ENCODE measurements around the gene GMEB2. TPM values are rescaled to one million over a fixed set of nuclear protein-coding genes. Genes with fewer than 3 reads are reported as not detected.
"Not testable (repeated sequence)": the region's sequence is repeated elsewhere in the genome, so short reads cannot be mapped to it uniquely, and the experiment has no call there.

GMEB2 gene
- total RNA-seq, 2 experiments from 2014 or later, result 16.2 to 16.3 TPM

GRCh38 chr20:63612276-63612931 is 14.5 kb downstream of the GMEB2 start:
- Mint-ChIP-seq H3K4me1 (ENCODE audit: low read depth) (no peaks in the 10 kb centered on the region), H3K36me3 (ENCODE audit: low read depth) (peaks cover 9% of the 10 kb centered on the region), H3K9me3 (no peaks in the 10 kb centered on the region), H3K27ac (no peak overlapping the region), H3K27me3 (no peaks in the 10 kb centered on the region), H3K4me3 (no peak overlapping the region)
- no peak for DNase-seq
- intact Hi-C loops (cut with micrococcal nuclease), result no loop called here
- ATAC-seq, result no peak
- POLR2A ChIA-PET, result interaction anchor here (0.6 to 1.0 kb wide), 2 partner anchors 39 to 878 kb away, joined by 3 read pairs; no protein-coding TSS in a partner anchor
- CTCF ChIA-PET, result interaction anchor here (0.7 kb wide), 1 partner anchor 139 kb away, joined by 3 read pairs; no protein-coding TSS in a partner anchor
- no peak for TF ChIP-seq CTCF (IDR thresholded peaks at IDR 0.05)

GRCh38 chr20:63611646-63612045 is 15.3 kb downstream of the GMEB2 start:
- ATAC-seq (no peak), DNase-seq (no peak)
- no peaks in the 10 kb centered on the region for H3K9me3 Mint-ChIP-seq
- peaks cover 13% of the 10 kb centered on the region for H3K36me3 Mint-ChIP-seq (ENCODE audit: low read depth)
- intact Hi-C loops (cut with micrococcal nuclease), result no loop called here
- ChIA-PET CTCF (no interaction called here), POLR2A (interaction anchor here (0.6 kb wide), 1 partner anchor 877 kb away, joined by 3 read pairs; no protein-coding TSS in a partner anchor)
- no peak for TF ChIP-seq CTCF (IDR thresholded peaks at IDR 0.05)
- H3K27me3 Mint-ChIP-seq, result no peaks in the 10 kb centered on the region
- no peak overlapping the region for H3K4me3 Mint-ChIP-seq
- peaks cover 2% of the 10 kb centered on the region for H3K4me1 Mint-ChIP-seq (ENCODE audit: low read depth)
- H3K27ac Mint-ChIP-seq, result no peak overlapping the region

GRCh38 chr20:63610581-63611435 is 16.1 kb downstream of the GMEB2 start:
- ATAC-seq (no peak), DNase-seq (no peak)
- H3K9me3 Mint-ChIP-seq, result no peaks in the 10 kb centered on the region
- no peaks in the 10 kb centered on the region for H3K27me3 Mint-ChIP-seq
- no peak overlapping the region for H3K27ac Mint-ChIP-seq
- no peak overlapping the region for H3K4me3 Mint-ChIP-seq
- H3K36me3 Mint-ChIP-seq (ENCODE audit: low read depth), result peaks cover 14% of the 10 kb centered on the region
- ChIA-PET CTCF (interaction anchor here (0.9 kb wide), 1 partner anchor 31 kb away, joined by 3 read pairs; no protein-coding TSS in a partner anchor), POLR2A (no interaction called here)
- H3K4me1 Mint-ChIP-seq (ENCODE audit: low read depth), result peaks cover 3% of the 10 kb centered on the region
- intact Hi-C loops (cut with micrococcal nuclease), result no loop called here
- TF ChIP-seq CTCF (IDR thresholded peaks at IDR 0.05), result no peak

GRCh38 chr20:63606686-63607085 is 20.2 kb downstream of the GMEB2 start:
- no peak overlapping the region for H3K27ac Mint-ChIP-seq
- H3K4me1 Mint-ChIP-seq (ENCODE audit: low read depth), result peaks cover 3% of the 10 kb centered on the region
- no peak for ATAC-seq
- CTCF ChIA-PET, result no interaction called here
- DNase-seq, result no peak
- H3K27me3 Mint-ChIP-seq, result no peaks in the 10 kb centered on the region
- no peaks in the 10 kb centered on the region for H3K9me3 Mint-ChIP-seq
- peaks cover 21% of the 10 kb centered on the region for H3K36me3 Mint-ChIP-seq (ENCODE audit: low read depth)
- no peak for TF ChIP-seq CTCF (IDR thresholded peaks at IDR 0.05)
- no peak overlapping the region for H3K4me3 Mint-ChIP-seq
- POLR2A ChIA-PET, result no interaction called here
- intact Hi-C loops (cut with micrococcal nuclease), result no loop called here

GRCh38 chr20:63602321-63602720 is 24.6 kb downstream of the GMEB2 start:
- H3K27me3 Mint-ChIP-seq, result no peaks in the 10 kb centered on the region
- H3K4me1 Mint-ChIP-seq (ENCODE audit: low read depth), result peaks cover 3% of the 10 kb centered on the region
- H3K9me3 Mint-ChIP-seq, result no peaks in the 10 kb centered on the region
- no peak overlapping the region for H3K4me3 Mint-ChIP-seq
- CTCF ChIA-PET, result interaction anchor here (1.5 kb wide), 1 partner anchor 40 kb away, joined by 4 read pairs; no protein-coding TSS in a partner anchor
- no peak for TF ChIP-seq CTCF (IDR thresholded peaks at IDR 0.05)
- H3K27ac Mint-ChIP-seq, result no peak overlapping the region
- intact Hi-C loops (cut with micrococcal nuclease), result no loop called here
- POLR2A ChIA-PET, result interaction anchor here (1.2 kb wide), 1 partner anchor 16 kb away, joined by 4 read pairs; no protein-coding TSS in a partner anchor
- DNase-seq (no peak), ATAC-seq (no peak)
- H3K36me3 Mint-ChIP-seq (ENCODE audit: low read depth), result peaks cover 36% of the 10 kb centered on the region

GRCh38 chr20:63601679-63602078 is 25.2 kb downstream of the GMEB2 start:
- ATAC-seq; intact Hi-C loops (cut with micrococcal nuclease); DNase-seq; H3K27ac Mint-ChIP-seq; H3K4me3 Mint-ChIP-seq; H3K27me3 Mint-ChIP-seq; H3K4me1 Mint-ChIP-seq (ENCODE audit: low read depth); H3K9me3 Mint-ChIP-seq; CTCF ChIA-PET: not testable (repeated sequence)
- POLR2A ChIA-PET, result interaction anchor here (0.7 to 1.2 kb wide), 2 partner anchors 17 to 79 kb away, joined by 3 to 4 read pairs; no protein-coding TSS in a partner anchor
- peaks cover 33% of the 10 kb centered on the region for H3K36me3 Mint-ChIP-seq (ENCODE audit: low read depth)

All from activated CD8-positive, alpha-beta T cell treated with anti-CD3 and anti-CD28 coated beads for 36 hours (primary cell).